ENCODE data around the gene PODN.

PODN gene

GRCh38 chr1:53068314-53069099 lies 6.5 kb downstream of the PODN start:
- no peak overlapping the region for H3K27ac ChIP-seq (ENCODE audit: low read depth, low read length)
- no peaks in the 10 kb centered on the region for H3K4me1 ChIP-seq (ENCODE audit: control insufficient read depth, insufficient read depth, low read length)
- H3K36me3 ChIP-seq (ENCODE audit: control insufficient read depth, insufficient read depth, low read length) = no peaks in the 10 kb centered on the region
- H3K27me3 ChIP-seq (ENCODE audit: control insufficient read depth, insufficient read depth, low read length) = peaks cover 16% of the 10 kb centered on the region
- no peaks in the 10 kb centered on the region for H3K9me3 ChIP-seq (ENCODE audit: control insufficient read depth, insufficient read depth, low read length)
- no peak overlapping the region for H3K9ac ChIP-seq (ENCODE audit: low read depth, low read length)
- no peak overlapping the region for H3K4me3 ChIP-seq (ENCODE audit: low read depth, low read length)

DNA sequence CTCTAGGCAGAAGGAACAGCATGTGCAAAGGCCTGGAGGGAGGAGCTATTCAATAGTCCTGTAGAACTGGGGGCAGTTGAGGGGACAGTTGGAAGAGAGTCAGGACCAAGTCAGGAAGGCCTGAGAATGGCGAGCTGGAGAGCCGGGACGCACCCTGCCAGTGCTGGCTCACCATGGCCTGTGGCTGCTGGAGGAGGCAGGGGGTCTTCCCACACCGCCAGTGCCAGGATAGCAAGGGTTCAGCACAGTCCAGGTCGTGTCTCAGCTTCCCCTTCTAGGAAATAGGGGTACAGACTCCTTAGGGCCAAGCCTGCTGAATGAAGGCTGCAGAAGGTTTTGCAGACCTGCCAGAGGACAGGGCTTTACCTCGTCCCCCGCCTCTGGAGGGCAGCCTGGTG lies 7.3 kb downstream of the PODN start:
- H3K4me3 ChIP-seq (ENCODE audit: low read depth, low read length) = no peak overlapping the region
- H3K4me1 ChIP-seq (ENCODE audit: control insufficient read depth, insufficient read depth, low read length) = no peaks in the 10 kb centered on the region
- H3K27me3 ChIP-seq (ENCODE audit: control insufficient read depth, insufficient read depth, low read length) = peaks cover 8% of the 10 kb centered on the region
- no peaks in the 10 kb centered on the region for H3K9me3 ChIP-seq (ENCODE audit: control insufficient read depth, insufficient read depth, low read length)
- H3K36me3 ChIP-seq (ENCODE audit: control insufficient read depth, insufficient read depth, low read length) = no peaks in the 10 kb centered on the region
- H3K27ac ChIP-seq (ENCODE audit: low read depth, low read length) = no peak overlapping the region
- no peak overlapping the region for H3K9ac ChIP-seq (ENCODE audit: low read depth, low read length)

- Histone ChIP-seq H3K9me3 (ENCODE audit: control insufficient read depth, insufficient read depth, low read length) (no peaks in the 10 kb centered on the region), H3K9ac (ENCODE audit: low read depth, low read length) (no peak overlapping the region), H3K4me1 (ENCODE audit: control insufficient read depth, insufficient read depth, low read length) (no peaks in the 10 kb centered on the region), H3K27me3 (ENCODE audit: control insufficient read depth, insufficient read depth, low read length) (peaks cover 3% of the 10 kb centered on the region), H3K4me3 (ENCODE audit: low read depth, low read length) (no peak overlapping the region), H3K36me3 (ENCODE audit: control insufficient read depth, insufficient read depth, low read length) (no peaks in the 10 kb centered on the region), H3K27ac (ENCODE audit: low read depth, low read length) (no peak overlapping the region)
Measured at GRCh38 chr1:53069663-53070327, 7.8 kb downstream of the PODN start.

- Histone ChIP-seq H3K36me3 (ENCODE audit: control insufficient read depth, insufficient read depth, low read length) (no peaks in the 10 kb centered on the region), H3K27me3 (ENCODE audit: control insufficient read depth, insufficient read depth, low read length) (peaks cover under 1% of the 10 kb centered on the region; the same call in 1 of the 2 replicates), H3K9me3 (ENCODE audit: control insufficient read depth, insufficient read depth, low read length) (no peaks in the 10 kb centered on the region), H3K4me3 (ENCODE audit: low read depth, low read length) (no peak overlapping the region), H3K9ac (ENCODE audit: low read depth, low read length) (no peak overlapping the region), H3K27ac (ENCODE audit: low read depth, low read length) (no peak overlapping the region), H3K4me1 (ENCODE audit: control insufficient read depth, insufficient read depth, low read length) (no peaks in the 10 kb centered on the region)
Measured at GRCh38 chr1:53070621-53071020, 8.6 kb downstream of the PODN start.

GRCh38 chr1:53071167-53071865 lies 9.3 kb downstream of the PODN start:
- Histone ChIP-seq H3K9ac (ENCODE audit: low read depth, low read length) (no peak overlapping the region), H3K4me1 (ENCODE audit: control insufficient read depth, insufficient read depth, low read length) (no peaks in the 10 kb centered on the region), H3K9me3 (ENCODE audit: control insufficient read depth, insufficient read depth, low read length) (no peaks in the 10 kb centered on the region), H3K36me3 (ENCODE audit: control insufficient read depth, insufficient read depth, low read length) (no peaks in the 10 kb centered on the region), H3K27ac (ENCODE audit: low read depth, low read length) (no peak overlapping the region), H3K4me3 (ENCODE audit: low read depth, low read length) (no peak overlapping the region), H3K27me3 (ENCODE audit: control insufficient read depth, insufficient read depth, low read length) (no peaks in the 10 kb centered on the region)

DNA sequence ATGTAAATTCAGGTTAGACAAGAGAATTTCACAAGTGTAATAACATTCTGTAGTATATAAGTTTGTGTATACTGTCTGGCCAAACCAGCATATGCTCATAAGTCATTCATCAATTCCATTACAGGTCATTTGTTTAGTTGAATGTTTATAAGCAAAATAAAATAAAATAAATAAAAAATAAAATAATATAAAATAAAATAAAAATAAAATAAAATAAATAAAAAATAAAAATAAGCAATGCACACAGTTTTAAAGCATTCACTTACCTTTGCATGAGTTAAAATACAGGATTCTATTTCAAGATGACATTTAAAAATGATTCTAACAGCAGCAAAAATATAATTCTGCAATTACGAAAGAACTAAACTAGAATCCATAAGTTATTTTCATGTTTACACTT lies 9.9 kb downstream of the PODN start:
- H3K27me3 ChIP-seq (ENCODE audit: control insufficient read depth, insufficient read depth, low read length) = no peaks in the 10 kb centered on the region

GRCh38 chr1:53073287-53073686 lies 11.3 kb downstream of the PODN start:
- Histone ChIP-seq H3K4me3 (ENCODE audit: low read depth, low read length) (no peak overlapping the region), H3K27ac (ENCODE audit: low read depth, low read length) (no peak overlapping the region), H3K4me1 (ENCODE audit: control insufficient read depth, insufficient read depth, low read length) (no peaks in the 10 kb centered on the region), H3K27me3 (ENCODE audit: control insufficient read depth, insufficient read depth, low read length) (no peaks in the 10 kb centered on the region), H3K9me3 (ENCODE audit: control insufficient read depth, insufficient read depth, low read length) (no peaks in the 10 kb centered on the region), H3K36me3 (ENCODE audit: control insufficient read depth, insufficient read depth, low read length) (no peaks in the 10 kb centered on the region), H3K9ac (ENCODE audit: low read depth, low read length) (no peak overlapping the region)

More for the DNA sequence above, 9.9 kb downstream of the PODN start:
- no peaks in the 10 kb centered on the region for H3K36me3 ChIP-seq (ENCODE audit: control insufficient read depth, insufficient read depth, low read length)
- no peak overlapping the region for H3K4me3 ChIP-seq (ENCODE audit: low read depth, low read length)
- no peaks in the 10 kb centered on the region for H3K4me1 ChIP-seq (ENCODE audit: control insufficient read depth, insufficient read depth, low read length)
- H3K9me3 ChIP-seq (ENCODE audit: control insufficient read depth, insufficient read depth, low read length) = no peaks in the 10 kb centered on the region
- no peak overlapping the region for H3K9ac ChIP-seq (ENCODE audit: low read depth, low read length)
- H3K27ac ChIP-seq (ENCODE audit: low read depth, low read length) = no peak overlapping the region

GRCh38 chr1:53073868-53074311 lies 11.9 kb downstream of the PODN start:
- Histone ChIP-seq H3K4me1 (ENCODE audit: control insufficient read depth, insufficient read depth, low read length) (no peaks in the 10 kb centered on the region), H3K9me3 (ENCODE audit: control insufficient read depth, insufficient read depth, low read length) (no peaks in the 10 kb centered on the region), H3K27ac (ENCODE audit: low read depth, low read length) (no peak overlapping the region), H3K9ac (ENCODE audit: low read depth, low read length) (no peak overlapping the region), H3K4me3 (ENCODE audit: low read depth, low read length) (no peak overlapping the region), H3K36me3 (ENCODE audit: control insufficient read depth, insufficient read depth, low read length) (no peaks in the 10 kb centered on the region), H3K27me3 (ENCODE audit: control insufficient read depth, insufficient read depth, low read length) (no peaks in the 10 kb centered on the region)

DNA sequence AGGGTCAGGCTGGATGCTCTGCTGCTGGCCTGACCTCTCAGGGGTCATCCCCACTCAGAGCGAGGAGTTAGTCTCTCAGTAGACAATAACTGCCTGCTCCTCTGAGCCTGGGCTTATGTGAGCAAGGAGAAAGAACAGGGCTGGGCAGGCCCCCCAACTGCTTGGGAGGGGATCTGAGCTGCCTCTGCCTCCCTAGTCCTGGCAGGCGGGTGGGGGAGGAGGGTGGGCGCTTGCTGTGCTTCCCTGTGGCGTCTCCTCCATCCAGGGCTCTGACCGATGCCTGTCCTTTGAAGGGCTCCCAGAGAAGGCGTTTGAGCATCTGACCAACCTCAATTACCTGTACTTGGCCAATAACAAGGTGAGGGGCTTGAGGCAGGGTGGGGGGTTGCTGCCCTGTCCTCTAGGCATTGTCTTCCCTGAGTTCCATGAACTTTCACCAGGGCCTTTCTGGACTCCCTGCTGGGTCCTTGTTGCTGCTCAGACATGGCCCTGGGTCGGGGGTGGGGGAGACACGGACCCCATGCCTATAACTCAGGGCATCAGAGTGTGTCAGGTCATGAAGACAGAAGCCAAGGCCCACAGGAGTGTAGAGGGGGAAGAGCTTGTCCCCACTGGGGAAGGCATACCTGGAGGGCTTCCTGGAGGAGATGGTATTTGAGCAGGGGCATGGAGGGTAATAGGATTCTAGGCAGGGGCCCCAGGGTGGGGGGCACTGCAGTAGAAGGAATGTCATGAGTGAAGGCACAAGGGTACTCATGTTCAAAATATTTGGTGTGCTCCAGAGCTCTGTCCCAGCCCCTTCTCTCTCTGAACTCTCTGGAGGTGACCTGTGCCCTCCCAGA lies 12.5 kb downstream of the PODN start:
- no peak overlapping the region for H3K9ac ChIP-seq (ENCODE audit: low read depth, low read length)

GRCh38 chr1:53075206-53075605 lies 13.2 kb downstream of the PODN start:
- H3K27me3 ChIP-seq (ENCODE audit: control insufficient read depth, insufficient read depth, low read length) = no peaks in the 10 kb centered on the region
- H3K4me1 ChIP-seq (ENCODE audit: control insufficient read depth, insufficient read depth, low read length) = no peaks in the 10 kb centered on the region
- H3K27ac ChIP-seq (ENCODE audit: low read depth, low read length) = no peak overlapping the region
- no peaks in the 10 kb centered on the region for H3K36me3 ChIP-seq (ENCODE audit: control insufficient read depth, insufficient read depth, low read length)
- no peak overlapping the region for H3K4me3 ChIP-seq (ENCODE audit: low read depth, low read length)
- no peak overlapping the region for H3K9ac ChIP-seq (ENCODE audit: low read depth, low read length)
- H3K9me3 ChIP-seq (ENCODE audit: control insufficient read depth, insufficient read depth, low read length) = no peaks in the 10 kb centered on the region

More for the DNA sequence above, 12.5 kb downstream of the PODN start:
- no peak overlapping the region for H3K4me3 ChIP-seq (ENCODE audit: low read depth, low read length)
- H3K36me3 ChIP-seq (ENCODE audit: control insufficient read depth, insufficient read depth, low read length) = no peaks in the 10 kb centered on the region
- H3K9me3 ChIP-seq (ENCODE audit: control insufficient read depth, insufficient read depth, low read length) = no peaks in the 10 kb centered on the region
- no peaks in the 10 kb centered on the region for H3K27me3 ChIP-seq (ENCODE audit: control insufficient read depth, insufficient read depth, low read length)
- no peaks in the 10 kb centered on the region for H3K4me1 ChIP-seq (ENCODE audit: control insufficient read depth, insufficient read depth, low read length)
- no peak overlapping the region for H3K27ac ChIP-seq (ENCODE audit: low read depth, low read length)
